ENCODE data around the gene ELF5.

DNA sequence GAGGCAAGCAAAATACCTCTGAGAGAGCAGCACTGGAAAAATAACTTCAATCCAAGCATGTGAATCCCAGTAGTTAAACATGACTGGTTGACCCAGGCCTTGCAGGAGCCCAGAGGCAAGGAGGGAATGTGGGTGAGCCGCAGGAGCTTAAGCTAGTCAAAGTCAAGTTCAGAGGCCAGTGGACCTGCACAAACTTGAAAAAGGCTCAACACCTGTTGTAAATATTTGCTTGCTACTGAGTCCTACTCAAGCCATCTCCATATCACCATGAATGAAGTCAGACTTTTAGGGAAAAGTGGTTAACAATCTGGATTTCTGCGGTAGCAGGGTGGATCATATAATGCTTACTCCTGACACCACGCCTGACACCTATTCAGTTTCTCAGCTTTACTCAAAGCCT is 79.7 kb downstream of the ELF5 start:
- TF ChIP-seq CTCF (IDR thresholded peaks at IDR 0.05; ENCODE audit: insufficient read depth, low read length, poor library complexity, severe bottlenecking) (no peak), EZH2phosphoT487 (conservative IDR thresholded peaks at IDR 0.05; ENCODE audit: low read length) (no peak)
